ENCODE data around the gene QSOX2.

GRCh38 chr9:136203408-136204144 lies 42.0 kb downstream of the QSOX2 start:
- no peak for TF ChIP-seq CTCF (conservative IDR thresholded peaks at IDR 0.05; ENCODE audit: low read depth, low read length)
- TF ChIP-seq EZH2 (IDR thresholded peaks at IDR 0.05; ENCODE audit: low read length, unreplicated experiment): no peak
- TF ChIP-seq EZH2phosphoT487 (IDR thresholded peaks at IDR 0.05; ENCODE audit: borderline replicate concordance, low read length): no peak

All from PC-3 (cell line).